Medulla oblongata (tissue), 1 donor: ENCODE results near the gene HAGHL.

Source experiments
- DNase-seq: peaks from one replicate; pipeline ENCODE4 v3.0.0-alpha.2; 2015; ENCODE audit errors: extremely low spot score

Gene HAGHL

GRCh38 chr16:720990-721764 lies 5.7 kb upstream of the HAGHL start, which contains the start of gene ANTKMT:
ANTKMT (plus strand) TSS chr16:721146; CDS start chr16:721275, 129 bp downstream.
- peak; percentile 77 for DNase-seq

GRCh38 chr16:721765-722540 lies 5.0 kb upstream of the HAGHL start:
- no peak for DNase-seq

- no peak for DNase-seq
Observed at GRCh38 chr16:722835-723633, 3.9 kb upstream of the HAGHL start.

GRCh38 chr16:723695-724094 lies 3.2 kb upstream of the HAGHL start:
- DNase-seq, result no peak

GRCh38 chr16:724188-725040 lies 2.5 kb upstream of the HAGHL start:
- no peak for DNase-seq

GRCh38 chr16:725041-725376 lies 1.9 kb upstream of the HAGHL start:
- DNase-seq, result no peak

GRCh38 chr16:725463-726187 lies 1.3 kb upstream of the HAGHL start:
- DNase-seq, result no peak

GRCh38 chr16:726188-726437 lies 793 bp upstream of the HAGHL start:
- no peak for DNase-seq

- no peak for DNase-seq
Observed at GRCh38 chr16:727291-727977, 528 bp downstream of the HAGHL start.

- DNase-seq, result peak; percentile 78
Observed at GRCh38 chr16:728131-728889, 1.4 kb downstream of the HAGHL start.

GRCh38 chr16:728890-729744 lies 2.2 kb downstream of the HAGHL start:
- DNase-seq, result no peak

- no peak for DNase-seq
Observed at GRCh38 chr16:729768-730665, 3.1 kb downstream of the HAGHL start.

GRCh38 chr16:730666-731509 lies 4.0 kb downstream of the HAGHL start:
- DNase-seq, result no peak

- DNase-seq, result no peak
Observed at GRCh38 chr16:732332-732731, 5.4 kb downstream of the HAGHL start.

GRCh38 chr16:732936-733335 lies 6.0 kb downstream of the HAGHL start:
- no peak for DNase-seq

- no peak for DNase-seq
Observed at GRCh38 chr16:733382-734207, 6.7 kb downstream of the HAGHL start.
